OCI-LY1 (cell line): ENCODE measurements around the gene CNN2.

Experiments
- H2AFZ ChIP-seq: fragments of 200-600 bp; sonication (generic), shearing (Covaris generic); 2 replicates; pipeline ENCODE4 v1.6.0; 2014; ENCODE audit warnings: antibody characterized with exemption, mild to moderate bottlenecking, low read length
- H3F3A ChIP-seq: fragments of 200-600 bp; sonication (generic), shearing (Covaris generic); 2 replicates; pipeline ENCODE4 v1.6.0; 2014; ENCODE audit warnings: mild to moderate bottlenecking, antibody characterized with exemption, low read length, moderate library complexity; ENCODE audit not compliant: insufficient read depth
- H3K27ac ChIP-seq: fragments of 200-600 bp; sonication (generic); 2 replicates; pipeline ENCODE4 v1.5.1; 2014; ENCODE audit warnings: low read length, mixed run types, mild to moderate bottlenecking, low read depth; ENCODE audit not compliant: poor library complexity, severe bottlenecking
- H3K27me3 ChIP-seq: fragments of 200-600 bp; sonication (generic); 2 replicates; pipeline ENCODE4 v1.6.0; 2014; ENCODE audit warnings: antibody characterized with exemption, mild to moderate bottlenecking, low read length, moderate library complexity; ENCODE audit not compliant: insufficient read depth
- H3K36me3 ChIP-seq: fragments of 200-600 bp; sonication (generic); 2 replicates; pipeline ENCODE4 v1.6.1; 2014; ENCODE audit warnings: mild to moderate bottlenecking, antibody characterized with exemption, low read length, moderate library complexity, mixed read lengths; ENCODE audit not compliant: insufficient read depth
- H3K4me1 ChIP-seq: fragments of 200-600 bp; sonication (generic); 2 replicates; pipeline ENCODE4 v1.5.1; 2014; ENCODE audit warnings: mild to moderate bottlenecking, low read length, moderate library complexity; ENCODE audit not compliant: insufficient read depth, severe bottlenecking
- H3K4me2 ChIP-seq: fragments of 200-600 bp; sonication (generic), shearing (Covaris generic); 2 replicates; pipeline ENCODE4 v1.6.1; 2014; ENCODE audit warnings: low read length
- H3K4me3 ChIP-seq: fragments of 200-600 bp; sonication (generic); 2 replicates; pipeline ENCODE4 v1.5.1; 2014; ENCODE audit warnings: low read length, low read depth, mild to moderate bottlenecking, mixed read lengths; ENCODE audit not compliant: poor library complexity, severe bottlenecking
- H3K79me2 ChIP-seq: fragments of 200-600 bp; shearing (Covaris generic); 2 replicates; pipeline ENCODE4 v1.6.1; 2016; ENCODE audit warnings: mixed run types, low read length, mixed read lengths; ENCODE audit not compliant: insufficient read depth
- H3K9ac ChIP-seq: fragments of 200-600 bp; sonication (generic), shearing (Covaris generic); 2 replicates; pipeline ENCODE4 v1.6.1; 2014; ENCODE audit warnings: mild to moderate bottlenecking, low read length, mixed read lengths
- H3K9me2 ChIP-seq: fragments of 200-600 bp; sonication (generic), shearing (Covaris generic); 2 replicates; pipeline ENCODE4 v1.6.1; 2014; ENCODE audit warnings: low read depth, mild to moderate bottlenecking, low read length, mixed read lengths
- H3K9me3 ChIP-seq: fragments of 200-600 bp; shearing (Covaris generic); 2 replicates; pipeline ENCODE4 v1.6.1; 2014; ENCODE audit warnings: low read length, mixed read lengths
- H4K20me1 ChIP-seq: fragments of 200-600 bp; sonication (generic), shearing (Covaris generic); 2 replicates; pipeline ENCODE4 v1.6.0; 2016; ENCODE audit warnings: mild to moderate bottlenecking, low read length; ENCODE audit not compliant: insufficient read depth
- EZH2 ChIP-seq: fragments of 200-600 bp; sonication (generic), shearing (Covaris generic); IDR thresholded peaks from 2 replicates; pipeline ENCODE4 v1.8.0; 2017; ENCODE audit warnings: borderline replicate concordance, mixed run types, mild to moderate bottlenecking, antibody characterized with exemption, low read length, moderate library complexity, mixed read lengths
- TF ChIP-seq, protein P1 (sequence below): fragments of 200-600 bp; sonication (generic), shearing (Covaris generic); IDR thresholded peaks from 2 replicates; pipeline ENCODE4 v1.5.1; 2017; ENCODE audit warnings: mild to moderate bottlenecking, antibody characterized with exemption, low read length, moderate library complexity, mixed read lengths

Gene CNN2

DNA sequence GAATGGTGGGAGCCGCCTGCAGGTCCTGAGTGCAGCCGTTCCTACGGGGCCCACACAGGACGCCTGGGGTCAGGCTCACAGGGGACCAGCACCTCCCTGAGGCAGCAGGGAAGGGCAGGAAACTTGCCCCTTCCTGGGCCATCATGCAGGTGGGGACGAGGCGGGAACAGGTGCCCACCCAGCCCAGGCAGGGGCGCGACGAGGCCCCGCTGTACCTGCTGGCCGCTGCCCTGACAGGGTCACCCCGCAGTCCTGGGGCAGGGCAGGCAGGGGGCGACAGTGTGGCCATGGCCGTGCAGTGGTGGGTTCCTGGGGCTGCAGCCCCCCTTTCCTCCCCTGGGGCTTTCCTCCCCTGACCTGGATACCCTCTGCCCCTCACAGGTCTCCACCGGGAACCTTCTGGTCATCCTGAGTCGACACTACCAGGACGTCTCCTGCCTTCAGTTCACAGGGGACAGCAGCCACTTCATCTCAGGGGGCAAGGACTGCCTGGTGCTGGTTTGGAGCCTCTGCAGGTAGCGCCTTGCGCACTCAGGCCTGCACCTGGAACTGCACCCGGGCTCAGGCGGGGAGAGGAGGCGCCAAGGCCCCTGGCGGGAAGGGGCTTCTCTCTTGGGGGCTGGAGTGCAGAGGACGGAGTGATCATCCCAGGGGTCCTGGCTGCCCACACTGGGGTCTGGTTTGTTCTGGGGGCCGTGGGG, 36.9 kb upstream of the CNN2 start:
- H3K9me2 ChIP-seq = no peaks in the 10 kb centered on the region
- no peaks in the 10 kb centered on the region for H3F3A ChIP-seq
- TF ChIP-seq EZH2 = no peak
- TF ChIP-seq, protein P1, sequence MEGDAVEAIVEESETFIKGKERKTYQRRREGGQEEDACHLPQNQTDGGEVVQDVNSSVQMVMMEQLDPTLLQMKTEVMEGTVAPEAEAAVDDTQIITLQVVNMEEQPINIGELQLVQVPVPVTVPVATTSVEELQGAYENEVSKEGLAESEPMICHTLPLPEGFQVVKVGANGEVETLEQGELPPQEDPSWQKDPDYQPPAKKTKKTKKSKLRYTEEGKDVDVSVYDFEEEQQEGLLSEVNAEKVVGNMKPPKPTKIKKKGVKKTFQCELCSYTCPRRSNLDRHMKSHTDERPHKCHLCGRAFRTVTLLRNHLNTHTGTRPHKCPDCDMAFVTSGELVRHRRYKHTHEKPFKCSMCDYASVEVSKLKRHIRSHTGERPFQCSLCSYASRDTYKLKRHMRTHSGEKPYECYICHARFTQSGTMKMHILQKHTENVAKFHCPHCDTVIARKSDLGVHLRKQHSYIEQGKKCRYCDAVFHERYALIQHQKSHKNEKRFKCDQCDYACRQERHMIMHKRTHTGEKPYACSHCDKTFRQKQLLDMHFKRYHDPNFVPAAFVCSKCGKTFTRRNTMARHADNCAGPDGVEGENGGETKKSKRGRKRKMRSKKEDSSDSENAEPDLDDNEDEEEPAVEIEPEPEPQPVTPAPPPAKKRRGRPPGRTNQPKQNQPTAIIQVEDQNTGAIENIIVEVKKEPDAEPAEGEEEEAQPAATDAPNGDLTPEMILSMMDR = peak; percentile 20; the same call in 1 of the 2 replicates
- H3K4me3 ChIP-seq = no peak overlapping the region
- H3K9ac ChIP-seq = no peak overlapping the region
- no peak overlapping the region for H3K27ac ChIP-seq
- H3K9me3 ChIP-seq = no peaks in the 10 kb centered on the region
- no peak overlapping the region for H2AFZ ChIP-seq
- peaks cover 40% of the 10 kb centered on the region for H3K36me3 ChIP-seq
- no peaks in the 10 kb centered on the region for H3K27me3 ChIP-seq
- peaks cover 6% of the 10 kb centered on the region for H3K4me1 ChIP-seq
- H3K4me2 ChIP-seq = no peak overlapping the region
- H3K79me2 ChIP-seq = no peaks in the 10 kb centered on the region
- H4K20me1 ChIP-seq = no peaks in the 10 kb centered on the region

DNA sequence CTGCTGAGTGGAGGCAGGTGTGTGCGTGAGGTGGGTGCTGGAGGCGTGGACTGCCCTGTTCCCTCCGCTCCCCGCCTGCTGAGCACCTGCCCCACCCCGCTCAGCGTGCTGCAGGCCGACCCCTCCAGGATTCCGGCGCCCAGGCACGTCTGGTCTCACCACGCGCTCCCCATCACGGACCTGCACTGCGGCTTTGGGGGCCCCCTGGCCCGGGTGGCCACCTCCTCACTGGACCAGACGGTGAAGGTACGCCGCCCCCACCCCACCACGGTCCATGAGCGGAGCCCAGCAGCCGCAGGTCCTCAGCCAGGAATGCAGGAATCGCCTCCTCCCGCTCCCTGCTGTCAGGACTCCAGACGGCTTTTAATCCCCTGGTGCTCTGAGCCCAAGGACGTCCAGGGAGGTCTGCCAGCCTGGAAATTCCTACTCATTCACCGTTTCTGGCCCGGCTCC, 36.3 kb upstream of the CNN2 start:
- Histone ChIP-seq H3F3A (no peaks in the 10 kb centered on the region), H2AFZ (no peak overlapping the region), H3K27ac (no peak overlapping the region), H3K79me2 (no peaks in the 10 kb centered on the region), H3K9ac (no peak overlapping the region), H3K4me2 (no peak overlapping the region), H3K4me1 (peaks cover under 1% of the 10 kb centered on the region), H3K9me2 (no peaks in the 10 kb centered on the region), H3K27me3 (no peaks in the 10 kb centered on the region), H3K4me3 (no peak overlapping the region), H4K20me1 (no peaks in the 10 kb centered on the region), H3K36me3 (peaks cover 44% of the 10 kb centered on the region), H3K9me3 (no peaks in the 10 kb centered on the region)
- TF ChIP-seq, protein P1 = no peak
- no peak for TF ChIP-seq EZH2

DNA sequence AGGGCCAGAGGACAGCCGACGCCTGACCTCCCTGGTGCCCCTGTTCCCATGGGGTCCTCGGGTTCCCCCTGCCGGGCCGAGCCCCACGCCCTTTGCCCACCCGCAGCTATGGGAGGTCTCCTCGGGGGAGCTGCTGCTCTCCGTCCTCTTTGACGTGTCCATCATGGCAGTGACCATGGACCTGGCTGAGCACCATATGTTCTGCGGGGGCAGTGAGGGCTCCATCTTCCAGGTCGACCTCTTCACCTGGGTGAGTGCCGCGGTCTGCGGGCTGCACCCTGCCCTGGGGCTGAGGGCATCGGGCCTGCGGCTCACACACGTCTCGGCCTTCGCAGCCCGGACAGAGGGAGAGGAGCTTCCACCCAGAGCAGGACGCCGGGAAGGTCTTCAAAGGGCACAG, 35.7 kb upstream of the CNN2 start:
- no peaks in the 10 kb centered on the region for H3K79me2 ChIP-seq
- TF ChIP-seq, protein P1 = no peak
- no peak for TF ChIP-seq EZH2
- H3K27ac ChIP-seq = no peak overlapping the region
- no peak overlapping the region for H3K4me2 ChIP-seq
- H3K27me3 ChIP-seq = no peaks in the 10 kb centered on the region
- H3K4me1 ChIP-seq = no peaks in the 10 kb centered on the region
- no peaks in the 10 kb centered on the region for H3K9me2 ChIP-seq
- no peak overlapping the region for H3K9ac ChIP-seq
- no peaks in the 10 kb centered on the region for H4K20me1 ChIP-seq
- no peaks in the 10 kb centered on the region for H3F3A ChIP-seq
- no peak overlapping the region for H3K4me3 ChIP-seq
- H3K36me3 ChIP-seq = peaks cover 43% of the 10 kb centered on the region
- no peak overlapping the region for H2AFZ ChIP-seq
- H3K9me3 ChIP-seq = no peaks in the 10 kb centered on the region
